A673 (cell line): Measurements from ENCODE around the gene FHIT. TPM values are rescaled to one million over a fixed set of nuclear protein-coding genes. Genes with fewer than 3 reads are reported as not detected.

Source experiments
- BruUV-seq: library from RNA; stranded (reverse); fragments of 400-500 nt; replicated peaks from 2 replicates; lab custom pipeline; 2021; lab: Mats Ljungman, UMichigan
- CTCF ChIA-PET: fragments of 300-600 bp; sonication (Branson Sonifier 250); formaldehyde crosslinking; loops from one replicate; lab custom pipeline; 2022; ENCODE audit warnings: antibody characterized with exemption; lab: Charles Lee
- POLR2A ChIA-PET: fragments of 300-600 bp; sonication (Branson Sonifier 250); formaldehyde crosslinking; loops from one replicate; lab custom pipeline; 2022; ENCODE audit warnings: antibody characterized with exemption; ENCODE audit not compliant: low non-redundant PET; lab: Charles Lee
- DNase-seq: peaks from one replicate; pipeline ENCODE4 v3.0.0-alpha.2; 2015; ENCODE audit warnings: low spot score
- H3K27ac ChIP-seq: fragments of 200-600 bp; sonication (generic); 2 replicates; pipeline ENCODE4 v1.5.1; 2016; ENCODE audit warnings: mixed run types, low read depth, mild to moderate bottlenecking, mixed read lengths, antibody characterized with exemption, low read length; ENCODE audit not compliant: poor library complexity, severe bottlenecking
- H3K27me3 ChIP-seq: fragments of 200-600 bp; sonication (generic); replicated peaks from 2 replicates; pipeline ENCODE4 v1.6.1; 2017; ENCODE audit warnings: mixed run types, low read depth, mild to moderate bottlenecking, mixed read lengths, antibody characterized with exemption, low read length; ENCODE audit not compliant: insufficient read depth, poor library complexity
- H3K36me3 ChIP-seq: fragments of 200-600 bp; sonication (generic); 2 replicates; pipeline ENCODE4 v1.6.1; 2016; ENCODE audit warnings: mixed run types, mild to moderate bottlenecking, mixed read lengths, antibody characterized with exemption, low read length; ENCODE audit not compliant: insufficient read depth, poor library complexity, severe bottlenecking
- H3K4me1 ChIP-seq: fragments of 200-600 bp; sonication (generic); 2 replicates; pipeline ENCODE4 v1.6.1; 2017; ENCODE audit warnings: mixed run types, mild to moderate bottlenecking, mixed read lengths, antibody characterized with exemption, low read length; ENCODE audit not compliant: insufficient read depth, poor library complexity, severe bottlenecking
- H3K4me3 ChIP-seq: fragments of 200-600 bp; sonication (generic); 2 replicates; pipeline ENCODE4 v1.5.1; 2016; ENCODE audit warnings: low read depth, mixed run types, mild to moderate bottlenecking, mixed read lengths, low read length; ENCODE audit not compliant: poor library complexity, severe bottlenecking
- H3K9me3 ChIP-seq: fragments of 200-600 bp; sonication (generic); 2 replicates; pipeline ENCODE4 v1.6.1; 2016; ENCODE audit warnings: mixed run types, low read depth, mild to moderate bottlenecking, mixed read lengths, antibody characterized with exemption, low read length; ENCODE audit not compliant: poor library complexity, severe bottlenecking
- CTCF ChIP-seq: fragments of 300-800, 200-600 bp; sonication (generic); conservative IDR thresholded peaks from 2 replicates; pipeline ENCODE4 v1.5.1; 2017; ENCODE audit warnings: low read depth, mild to moderate bottlenecking, antibody characterized with exemption, low read length, moderate library complexity, mixed read lengths
- EZH2 ChIP-seq: fragments of 200-600 bp; sonication (generic); IDR thresholded peaks from 2 replicates; pipeline ENCODE4 v1.6.1; 2017; ENCODE audit warnings: borderline replicate concordance, low read depth, mild to moderate bottlenecking, mixed read lengths, antibody characterized with exemption, low read length; ENCODE audit not compliant: poor library complexity, severe bottlenecking
- intact Hi-C: fragments of 100-400 bp; cut with micrococcal nuclease; formaldehyde crosslinking; loops from one replicate; pipeline ENCODE4 v1.10.0; 2022; ENCODE audit not compliant: unreplicated experiment
- total RNA-seq: library from RNA; stranded (reverse); gene quantifications from 2 replicates; pipeline ENCODE4 v1.2.3, GENCODE V29; 2021

FHIT gene
- total RNA-seq, 1 experiment from 2014 or later = not detected

DNA sequence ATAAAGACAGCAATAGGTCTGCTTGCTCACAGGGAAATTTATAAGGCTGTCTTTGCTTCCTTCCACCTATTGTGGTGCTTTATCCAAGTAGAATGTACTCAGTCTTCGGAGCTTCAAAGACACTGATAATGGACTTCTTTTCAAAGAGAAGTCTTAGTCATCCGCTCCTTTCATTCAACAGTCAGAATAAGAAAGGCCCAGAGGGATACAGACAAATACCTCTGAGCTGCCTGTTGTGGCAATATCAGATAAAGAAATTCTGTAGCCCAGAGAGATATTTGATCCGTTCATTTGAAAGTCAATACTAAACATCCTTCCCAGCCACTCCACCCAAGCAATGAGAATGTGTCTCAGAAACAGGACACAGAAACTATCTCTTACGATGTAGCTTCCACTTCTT, 110.0 kb downstream of the FHIT start:
- Histone ChIP-seq H3K4me3 (no peak overlapping the region), H3K27ac (no peak overlapping the region), H3K36me3 (no peaks in the 10 kb centered on the region), H3K27me3 (no peaks in the 10 kb centered on the region), H3K9me3 (no peaks in the 10 kb centered on the region), H3K4me1 (no peaks in the 10 kb centered on the region)
- no TSS peak for BruUV-seq
- intact Hi-C loops = no loop called here
- TF ChIP-seq EZH2 (no peak), CTCF (no peak)
- ChIA-PET POLR2A (no interaction called here), CTCF (no interaction called here)
- DNase-seq = no peak

GRCh38 chr3:61139686-61140085, 111.6 kb downstream of the FHIT start:
- Histone ChIP-seq H3K27ac (no peak overlapping the region), H3K36me3 (no peaks in the 10 kb centered on the region), H3K4me1 (no peaks in the 10 kb centered on the region), H3K9me3 (no peaks in the 10 kb centered on the region), H3K27me3 (no peaks in the 10 kb centered on the region), H3K4me3 (no peak overlapping the region)
- ChIA-PET CTCF (no interaction called here), POLR2A (no interaction called here)
- TF ChIP-seq CTCF (no peak), EZH2 (no peak)
- no peak for DNase-seq
- intact Hi-C loops = no loop called here
- no TSS peak for BruUV-seq

DNA sequence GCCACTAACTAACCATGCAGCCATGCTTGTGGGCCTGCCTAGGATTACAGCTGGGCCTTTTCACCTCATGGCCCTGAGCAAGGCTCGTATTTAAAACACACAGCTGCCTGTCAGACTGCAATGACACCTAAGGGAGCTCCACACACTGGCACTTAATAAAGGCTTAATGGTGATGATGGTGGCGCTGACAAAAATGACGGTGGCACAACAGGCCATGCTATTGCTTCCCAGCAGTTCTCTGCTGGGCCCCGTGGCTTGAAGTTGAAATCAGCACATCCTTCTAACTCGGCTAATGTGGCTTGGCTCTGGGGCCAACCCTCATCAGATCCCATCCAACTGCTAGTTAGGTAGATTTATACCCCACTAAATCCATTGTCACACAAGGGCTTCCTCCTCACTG, 112.9 kb downstream of the FHIT start:
- CTCF ChIA-PET = no interaction called here
- BruUV-seq = no TSS peak
- no peak for DNase-seq

More for the DNA sequence above, 112.9 kb downstream of the FHIT start:
- POLR2A ChIA-PET = no interaction called here
- H3K9me3 ChIP-seq = no peaks in the 10 kb centered on the region
- no peaks in the 10 kb centered on the region for H3K36me3 ChIP-seq
- no peak overlapping the region for H3K27ac ChIP-seq
- no peaks in the 10 kb centered on the region for H3K27me3 ChIP-seq
- no peaks in the 10 kb centered on the region for H3K4me1 ChIP-seq
- intact Hi-C loops = no loop called here
- no peak overlapping the region for H3K4me3 ChIP-seq
- no peak for TF ChIP-seq CTCF
- TF ChIP-seq EZH2 = no peak
